Liver (tissue), 3 donors: ENCODE data around the gene NDC1.

Experiments used
- CTCF ChIP-seq: fragments of 150-350 bp; IDR thresholded peaks from 2 replicates; pipeline ENCODE4 v1.5.1; 2017; ENCODE audit warnings: improper control_type of control experiment, low read depth, low read length; ENCODE audit not compliant: missing input control
- EGR1 ChIP-seq, 2 donors: IDR thresholded peaks; 2 replicates each; pipeline ENCODE4 v1.6.1; 2016 to 2018; ENCODE audit warnings: antibody characterized with exemption in 2 of 2, low read depth in 2 of 2
- MAX ChIP-seq: IDR thresholded peaks from 2 replicates; pipeline ENCODE4 v1.6.1; 2016; ENCODE audit warnings: antibody characterized with exemption
- REST ChIP-seq: IDR thresholded peaks from 2 replicates; pipeline ENCODE4 v1.6.1; 2016; ENCODE audit warnings: antibody characterized with exemption, mild to moderate bottlenecking
- SP1 ChIP-seq: IDR thresholded peaks from 2 replicates; pipeline ENCODE4 v1.6.1; 2018; ENCODE audit warnings: antibody characterized with exemption, mild to moderate bottlenecking
- YY1 ChIP-seq: IDR thresholded peaks from 2 replicates; pipeline ENCODE4 v1.6.1; 2016; ENCODE audit warnings: antibody characterized with exemption, mild to moderate bottlenecking
- donor health status: healthy.
- donor health status: healthy.

GRCh38 chr1:53783056-53783455, 55.0 kb downstream of the NDC1 start:
- TF ChIP-seq REST (no peak), YY1 (no peak), CTCF (no peak), EGR1 (IDR thresholded peaks at IDR 0.05; ENCODE audit: low read depth in 2 of 2) (no peak), SP1 (no peak), MAX (no peak)
